ENCODE data around the gene FAM216A.

- TF ChIP-seq CTCF (IDR thresholded peaks at IDR 0.05; ENCODE audit: low read depth, low read length, missing input control), result no peak
- no peak for TF ChIP-seq TAF1 (conservative IDR thresholded peaks at IDR 0.05)
- no peak for TF ChIP-seq GABPA (IDR thresholded peaks at IDR 0.05 in 1 of 2, conservative IDR thresholded peaks at IDR 0.05 in 1 of 2)
- no peak for TF ChIP-seq RAD21 (IDR thresholded peaks at IDR 0.05)
These were observed 6.8 kb downstream of the FAM216A start for GRCh38 chr12:110475426-110475825.
